Measurements from ENCODE around the gene MED22.

The MED22 gene

GRCh38 chr9:133367221-133367620, 19.3 kb upstream of the MED22 start:
- TF ChIP-seq REST (IDR thresholded peaks at IDR 0.05; ENCODE audit: insufficient replicate concordance, low read depth) (no peak), GABPA (IDR thresholded peaks at IDR 0.05; ENCODE audit: low read depth) (no peak), CTCF (IDR thresholded peaks at IDR 0.05; ENCODE audit: insufficient read depth, low read length) (no peak), POLR2AphosphoS5 (IDR thresholded peaks at IDR 0.05; ENCODE audit: low read depth) (no peak), SPI1 (IDR thresholded peaks at IDR 0.05; ENCODE audit: borderline replicate concordance, low read depth) (no peak)
- Histone ChIP-seq H3K4me3 (replicated peaks; ENCODE audit: insufficient read depth, low read length) (no peak overlapping the region), H3K27ac (replicated peaks) (no peak overlapping the region), H3K27me3 (ENCODE audit: insufficient read depth, poor library complexity, severe bottlenecking) (no peaks in the 10 kb centered on the region)
- DNase-seq (ENCODE audit: low read depth in 1 of 2, low spot score in 1 of 2) = no peak

GRCh38 chr9:133366435-133366834, 18.5 kb upstream of the MED22 start:
- H3K27ac ChIP-seq (replicated peaks) = no peak overlapping the region
- DNase-seq (ENCODE audit: low read depth in 1 of 2, low spot score in 1 of 2) = no peak
- TF ChIP-seq SPI1 (IDR thresholded peaks at IDR 0.05; ENCODE audit: borderline replicate concordance, low read depth) (no peak), REST (IDR thresholded peaks at IDR 0.05; ENCODE audit: insufficient replicate concordance, low read depth) (no peak), CTCF (IDR thresholded peaks at IDR 0.05; ENCODE audit: insufficient read depth, low read length) (no peak), GABPA (IDR thresholded peaks at IDR 0.05; ENCODE audit: low read depth) (no peak), POLR2AphosphoS5 (IDR thresholded peaks at IDR 0.05; ENCODE audit: low read depth) (no peak)

GRCh38 chr9:133362359-133363044, 14.6 kb upstream of the MED22 start:
- no peak for DNase-seq (ENCODE audit: low read depth in 1 of 2, low spot score in 1 of 2)
- Histone ChIP-seq H3K4me3 (replicated peaks; ENCODE audit: insufficient read depth, low read length) (no peak overlapping the region), H3K27me3 (ENCODE audit: insufficient read depth, poor library complexity, severe bottlenecking) (no peaks in the 10 kb centered on the region), H3K27ac (replicated peaks) (no peak overlapping the region)
- TF ChIP-seq SPI1 (IDR thresholded peaks at IDR 0.05; ENCODE audit: borderline replicate concordance, low read depth) (no peak), GABPA (IDR thresholded peaks at IDR 0.05; ENCODE audit: low read depth) (no peak), REST (IDR thresholded peaks at IDR 0.05; ENCODE audit: insufficient replicate concordance, low read depth) (no peak), POLR2AphosphoS5 (IDR thresholded peaks at IDR 0.05; ENCODE audit: low read depth) (no peak), CTCF (IDR thresholded peaks at IDR 0.05; ENCODE audit: insufficient read depth, low read length) (no peak)

More at GRCh38 chr9:133366435-133366834, 18.5 kb upstream of the MED22 start:
- H3K4me3 ChIP-seq (replicated peaks; ENCODE audit: insufficient read depth, low read length) = no peak overlapping the region
- H3K27me3 ChIP-seq (ENCODE audit: insufficient read depth, poor library complexity, severe bottlenecking) = no peaks in the 10 kb centered on the region

Data from HL-60 (cell line).